ENCODE data around the gene CUEDC1. TPM values are rescaled to one million over a fixed set of nuclear protein-coding genes. Genes with fewer than 3 reads are reported as not detected.
"Not testable (repeated sequence)": the region's sequence is repeated elsewhere in the genome, so short reads cannot be mapped to it uniquely, and the experiment has no call there.

Gene CUEDC1
- total and polyA plus RNA-seq, 9 donors = 6.7 to 30.2 (median 21.5) TPM

DNA sequence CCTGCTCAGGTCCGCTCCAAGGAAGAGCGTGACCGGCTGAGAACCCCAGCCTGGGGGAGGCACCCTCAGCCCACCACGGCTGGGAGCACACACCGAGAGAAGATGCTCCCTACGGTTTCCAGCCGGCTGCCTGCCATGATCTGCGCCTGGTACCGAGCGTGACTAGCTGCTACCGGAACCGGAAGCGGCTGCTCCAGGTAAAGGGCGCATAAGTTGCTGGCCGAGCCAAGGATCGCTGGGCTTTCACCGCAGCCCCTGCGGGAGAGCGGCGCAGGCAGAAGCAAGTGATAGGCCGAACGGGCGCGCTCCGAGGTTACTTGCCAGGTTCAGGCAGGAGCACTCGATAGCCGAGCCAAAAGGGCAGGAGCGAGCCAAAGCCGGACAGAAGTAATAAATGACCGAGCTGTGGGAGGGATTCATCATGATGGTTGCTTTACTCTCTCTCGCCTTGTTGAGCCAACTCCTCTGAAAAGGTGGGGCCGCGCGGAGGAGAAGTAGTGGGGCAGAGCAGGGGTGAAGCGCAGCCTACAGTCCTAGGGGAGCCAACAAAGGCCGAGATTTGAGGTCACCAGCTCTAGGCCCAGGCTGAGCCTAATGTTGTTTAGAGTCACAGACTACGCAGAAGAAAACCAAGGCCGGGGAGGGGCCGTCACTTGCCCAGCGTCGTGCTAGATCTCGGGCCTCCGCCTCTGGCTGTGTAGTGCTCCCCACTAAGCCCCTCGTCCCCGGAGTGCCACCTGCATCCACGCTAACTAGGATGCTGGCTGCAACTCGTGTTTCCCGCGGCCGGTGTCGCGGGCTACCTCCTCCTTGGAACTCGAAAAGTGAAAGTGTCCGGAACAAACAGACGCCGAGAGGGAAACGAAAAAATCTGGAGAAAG is 105.1 kb downstream of the CUEDC1 start, which contains the start of gene MRPS23:
TSS of gene MRPS23 (minus strand) at position 171 of the 881 bp plus-strand sequence. CDS start at position 137, 34 bp downstream.
- no peaks in the 10 kb centered on the region for H3K36me3 ChIP-seq
- peak within 1 kb of the TSS; percentile 97 for H3K4me3 ChIP-seq
- intact Hi-C loops (cut with DNase I) = no loop called here
- peaks cover 18% of the 10 kb centered on the region for H3K4me1 ChIP-seq (ENCODE audit: insufficient read depth)
- peak within 1 kb of the TSS; percentile 77 to 91 for H3K27ac ChIP-seq
- 0 to 1% (median 0%) methylated on average over 52 to 57 of the region's 57 CpGs for WGBS, 3 donors
- no peaks in the 10 kb centered on the region for H3K9me3 ChIP-seq
- no peaks in the 10 kb centered on the region for H3K27me3 ChIP-seq
- TF ChIP-seq POLR2A (IDR thresholded peaks at IDR 0.05) (peak; percentile 93), EP300 (IDR thresholded peaks at IDR 0.05) (no peak)
- DNase-seq = peak; percentile 97 to 99 (median 98)

DNA sequence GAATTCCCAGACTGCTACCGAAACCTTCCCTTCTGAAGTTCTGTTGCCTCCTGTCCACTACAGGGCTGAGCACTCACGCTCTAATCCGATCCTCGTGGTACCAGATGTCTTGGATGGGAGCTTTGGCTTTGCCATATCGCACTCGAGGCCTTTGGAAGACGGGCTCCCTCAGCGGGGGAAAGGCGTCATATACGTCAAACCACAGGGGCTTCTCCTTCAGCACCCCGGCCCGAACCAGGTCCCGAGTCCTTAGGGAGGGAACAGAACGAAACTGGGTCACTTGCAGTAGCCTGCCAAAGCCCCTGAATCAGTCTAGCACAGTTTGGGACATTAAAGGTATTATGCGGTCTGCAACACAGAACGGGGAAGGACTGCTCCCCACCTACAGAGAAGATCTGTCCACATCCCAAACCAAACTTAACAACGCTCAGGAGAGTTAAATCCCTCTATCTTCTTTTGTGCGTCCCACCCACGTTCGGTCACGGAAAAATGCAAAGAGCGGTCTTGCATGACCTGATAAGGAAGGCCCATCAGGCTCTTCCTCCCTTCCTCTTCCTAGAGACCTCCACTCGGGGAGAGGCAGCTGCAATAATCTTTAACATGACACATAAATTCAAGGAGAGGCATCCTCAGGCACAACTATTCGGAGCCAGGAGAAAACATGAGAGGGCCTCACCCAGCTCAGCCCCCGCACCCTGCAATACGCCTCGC is 105.9 kb downstream of the CUEDC1 start:
- H3K27me3 ChIP-seq = no peaks in the 10 kb centered on the region
- 10 to 13% (median 11%) methylated on average over 26 to 27 of the region's 27 CpGs for WGBS, 3 donors
- peak overlapping the region; percentile 77 to 91 for H3K27ac ChIP-seq
- H3K4me3 ChIP-seq = peak overlapping the region; percentile 97
- no peak for DNase-seq
- no peak for TF ChIP-seq EP300 (IDR thresholded peaks at IDR 0.05)
- TF ChIP-seq, protein P1, sequence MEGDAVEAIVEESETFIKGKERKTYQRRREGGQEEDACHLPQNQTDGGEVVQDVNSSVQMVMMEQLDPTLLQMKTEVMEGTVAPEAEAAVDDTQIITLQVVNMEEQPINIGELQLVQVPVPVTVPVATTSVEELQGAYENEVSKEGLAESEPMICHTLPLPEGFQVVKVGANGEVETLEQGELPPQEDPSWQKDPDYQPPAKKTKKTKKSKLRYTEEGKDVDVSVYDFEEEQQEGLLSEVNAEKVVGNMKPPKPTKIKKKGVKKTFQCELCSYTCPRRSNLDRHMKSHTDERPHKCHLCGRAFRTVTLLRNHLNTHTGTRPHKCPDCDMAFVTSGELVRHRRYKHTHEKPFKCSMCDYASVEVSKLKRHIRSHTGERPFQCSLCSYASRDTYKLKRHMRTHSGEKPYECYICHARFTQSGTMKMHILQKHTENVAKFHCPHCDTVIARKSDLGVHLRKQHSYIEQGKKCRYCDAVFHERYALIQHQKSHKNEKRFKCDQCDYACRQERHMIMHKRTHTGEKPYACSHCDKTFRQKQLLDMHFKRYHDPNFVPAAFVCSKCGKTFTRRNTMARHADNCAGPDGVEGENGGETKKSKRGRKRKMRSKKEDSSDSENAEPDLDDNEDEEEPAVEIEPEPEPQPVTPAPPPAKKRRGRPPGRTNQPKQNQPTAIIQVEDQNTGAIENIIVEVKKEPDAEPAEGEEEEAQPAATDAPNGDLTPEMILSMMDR (IDR thresholded peaks at IDR 0.05) = no peak
- TF ChIP-seq POLR2A (IDR thresholded peaks at IDR 0.05) = no peak
- no peaks in the 10 kb centered on the region for H3K9me3 ChIP-seq
- intact Hi-C loops (cut with DNase I) = no loop called here
- H3K4me1 ChIP-seq (ENCODE audit: insufficient read depth) = peaks cover 18% of the 10 kb centered on the region
- no peaks in the 10 kb centered on the region for H3K36me3 ChIP-seq

DNA sequence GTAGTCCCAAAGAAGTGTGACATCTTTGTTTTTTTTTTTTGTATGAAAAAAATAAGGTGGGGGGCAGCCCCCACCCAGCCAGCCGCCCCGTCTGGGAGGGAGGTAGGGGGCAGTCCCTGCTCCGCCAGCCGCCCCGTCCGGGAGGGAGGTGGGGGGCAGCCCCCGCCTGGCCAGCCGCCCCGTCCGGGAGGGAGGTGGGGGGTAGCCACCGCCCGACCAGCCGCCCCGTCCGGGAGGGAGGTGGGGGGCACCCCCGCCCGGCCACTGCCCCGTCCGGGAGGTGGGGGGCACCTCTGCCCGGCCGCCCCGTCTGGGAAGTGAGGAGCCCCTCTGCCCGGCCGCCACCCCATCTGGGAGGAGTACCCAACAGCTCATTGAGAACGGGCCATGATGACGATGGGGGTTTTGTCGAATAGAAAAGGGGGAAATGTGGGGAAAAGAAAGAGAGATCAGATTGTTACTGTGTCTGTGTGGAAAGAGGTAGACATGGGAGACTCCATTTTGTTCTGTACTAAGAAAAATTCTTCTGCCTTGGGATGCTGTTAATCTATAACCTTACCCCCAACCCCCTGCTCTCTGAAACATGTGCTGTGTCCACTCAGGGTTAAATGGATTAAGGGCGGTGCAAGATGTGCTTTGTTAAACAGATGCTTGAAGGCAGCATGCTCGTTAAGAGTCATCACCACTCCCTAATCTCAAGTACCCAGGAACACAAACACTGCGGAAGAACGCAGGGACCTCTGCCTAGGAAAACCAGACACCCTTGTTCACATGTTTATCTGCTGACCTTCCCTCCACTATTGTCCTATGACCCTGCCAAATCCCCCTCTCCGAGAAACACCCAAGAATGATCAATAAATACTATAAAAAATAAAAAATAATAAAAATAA is 108.9 kb downstream of the CUEDC1 start:
- WGBS, 3 donors = 81 to 85% (median 83%) methylated on average over 25 to 31 of the region's 32 CpGs
- H3K4me1 ChIP-seq (ENCODE audit: insufficient read depth); H3K36me3 ChIP-seq; intact Hi-C loops (cut with DNase I); H3K27me3 ChIP-seq; H3K27ac ChIP-seq; H3K4me3 ChIP-seq; DNase-seq; H3K9me3 ChIP-seq: not testable (repeated sequence)

DNA sequence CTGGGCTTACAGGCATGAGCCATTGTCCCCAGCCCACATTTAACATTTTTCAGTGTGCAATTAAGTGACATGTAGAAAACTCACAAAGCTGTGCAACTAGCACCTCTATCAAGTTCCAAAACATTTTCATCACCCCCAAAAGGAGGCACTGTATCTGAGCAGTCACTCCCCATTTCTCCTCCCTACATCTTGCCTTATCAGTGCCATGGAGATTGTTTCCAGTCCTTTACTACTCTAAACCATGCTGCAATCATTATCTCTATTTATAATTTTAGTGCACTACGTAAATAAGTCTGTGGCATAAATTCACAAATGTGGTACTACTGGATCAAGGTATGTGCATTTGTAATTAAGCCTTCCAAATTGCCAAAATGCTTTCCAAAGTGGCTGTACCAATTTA is 112.9 kb downstream of the CUEDC1 start:
- H3K36me3 ChIP-seq = no peaks in the 10 kb centered on the region
- DNase-seq = no peak
- no peaks in the 10 kb centered on the region for H3K4me1 ChIP-seq (ENCODE audit: insufficient read depth)
- H3K4me3 ChIP-seq = no peak overlapping the region
- no peak overlapping the region for H3K27ac ChIP-seq
- intact Hi-C loops (cut with DNase I) = no loop called here
- H3K27me3 ChIP-seq = no peaks in the 10 kb centered on the region
- TF ChIP-seq, protein P1 (IDR thresholded peaks at IDR 0.05) = no peak
- no peak for TF ChIP-seq EP300 (IDR thresholded peaks at IDR 0.05)
- no peak for TF ChIP-seq POLR2A (IDR thresholded peaks at IDR 0.05)
- WGBS, 3 donors = 85 to 89% (median 88%) methylated on average over 1 of the region's 1 CpG
- H3K9me3 ChIP-seq = no peaks in the 10 kb centered on the region

DNA sequence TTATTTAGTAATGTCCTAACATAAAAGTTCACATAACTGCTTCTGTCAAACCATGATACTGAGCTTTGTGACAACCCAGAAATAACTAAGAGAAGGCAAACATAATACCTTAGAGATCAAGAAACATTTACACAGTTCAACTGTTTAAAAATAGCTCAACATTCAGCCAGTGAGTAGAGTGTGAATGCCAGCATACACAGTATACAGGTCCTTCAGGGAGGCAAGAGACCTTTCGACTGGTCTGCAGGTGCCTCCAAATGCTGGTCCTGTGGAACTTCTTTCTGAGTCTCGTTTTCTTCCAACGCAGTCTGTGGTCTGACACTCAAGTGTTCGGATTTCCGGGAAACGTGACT is 115.7 kb downstream of the CUEDC1 start:
- TF ChIP-seq, protein P1 (IDR thresholded peaks at IDR 0.05) = no peak
- TF ChIP-seq EP300 (IDR thresholded peaks at IDR 0.05) (no peak), POLR2A (IDR thresholded peaks at IDR 0.05) (no peak)
- no peak overlapping the region for H3K27ac ChIP-seq

More for the DNA sequence above, 115.7 kb downstream of the CUEDC1 start:
- Histone ChIP-seq H3K4me3 (no peak overlapping the region), H3K4me1 (ENCODE audit: insufficient read depth) (no peaks in the 10 kb centered on the region), H3K9me3 (no peaks in the 10 kb centered on the region), H3K27me3 (no peaks in the 10 kb centered on the region), H3K36me3 (no peaks in the 10 kb centered on the region)
- 92 to 93% (median 92%) methylated on average over 6 of the region's 6 CpGs for WGBS, 3 donors
- DNase-seq = no peak
- intact Hi-C loops (cut with DNase I) = loop anchor here in 2 of 4 donors (10.0 kb wide), 2 partner anchors 595 to 705 kb away; no protein-coding TSS in a partner anchor

All from ovary (tissue), 9 donors.